Stimulated activated CD4-positive, alpha-beta T cell treated with anti-CD3 and anti-CD28 coated beads, Interleukin-4, amount 100 ng/mL, for 4 hours (primary cell): ENCODE measurements around the gene FGD6.
"Not testable (repeated sequence)": the region's sequence is repeated elsewhere in the genome, so short reads cannot be mapped to it uniquely, and the experiment has no call there.

Experiments
- DNase-seq, 2 experiments: peaks; one replicate each; pipeline ENCODE4 v3.0.0-alpha.2; 2020

Gene FGD6

GRCh38 chr12:95173392-95174251 lies 43.6 kb downstream of the FGD6 start:
- no peak for DNase-seq

GRCh38 chr12:95169368-95169767 lies 47.9 kb downstream of the FGD6 start:
- no peak for DNase-seq

- DNase-seq: no peak
Measured at GRCh38 chr12:95168746-95169145, 48.5 kb downstream of the FGD6 start.

GRCh38 chr12:95164656-95165055 lies 52.6 kb downstream of the FGD6 start:
- DNase-seq: no peak

- DNase-seq: no peak
Measured at GRCh38 chr12:95158919-95159318, 58.3 kb downstream of the FGD6 start.

- DNase-seq: no peak
Measured at GRCh38 chr12:95151821-95152220, 65.4 kb downstream of the FGD6 start.

- no peak for DNase-seq
Measured at GRCh38 chr12:95151406-95151805, 65.9 kb downstream of the FGD6 start.

GRCh38 chr12:95150501-95150900 lies 66.8 kb downstream of the FGD6 start:
- DNase-seq: no peak

GRCh38 chr12:95147866-95148265 lies 69.4 kb downstream of the FGD6 start:
- no peak for DNase-seq

- no peak for DNase-seq
Measured at GRCh38 chr12:95146769-95147168, 70.5 kb downstream of the FGD6 start.

- DNase-seq: no peak
Measured at GRCh38 chr12:95143621-95144205, 73.6 kb downstream of the FGD6 start.

- no peak for DNase-seq
Measured at GRCh38 chr12:95142431-95143151, 74.7 kb downstream of the FGD6 start.

- no peak for DNase-seq
Measured at GRCh38 chr12:95141310-95141709, 76.0 kb downstream of the FGD6 start.

- DNase-seq: not testable (repeated sequence)
Measured at GRCh38 chr12:95138031-95138430, 79.2 kb downstream of the FGD6 start.

GRCh38 chr12:95136598-95136997 lies 80.7 kb downstream of the FGD6 start:
- no peak for DNase-seq

- no peak for DNase-seq
Measured at GRCh38 chr12:95134085-95134484, 83.2 kb downstream of the FGD6 start.

GRCh38 chr12:95131589-95132340 lies 85.5 kb downstream of the FGD6 start:
- no peak for DNase-seq

- DNase-seq: no peak
Measured at GRCh38 chr12:95130096-95130495, 87.2 kb downstream of the FGD6 start.

GRCh38 chr12:95129115-95129514 lies 88.2 kb downstream of the FGD6 start:
- DNase-seq: no peak

- no peak for DNase-seq
Measured at GRCh38 chr12:95126736-95127135, 90.5 kb downstream of the FGD6 start.

- DNase-seq: no peak
Measured at GRCh38 chr12:95126076-95126475, 91.2 kb downstream of the FGD6 start.

GRCh38 chr12:95124106-95124505 lies 93.2 kb downstream of the FGD6 start:
- no peak for DNase-seq

GRCh38 chr12:95118788-95119179 lies 98.5 kb downstream of the FGD6 start:
- DNase-seq: no peak
